GM06990 (cell line): Measurements from ENCODE around the gene SYCN.

Source experiments
- DNase-seq: peaks from one replicate; pipeline ENCODE4 v3.0.0-alpha.2; 2011; ENCODE audit not compliant: insufficient read length; ENCODE audit errors: extremely low read depth
- H3K27me3 ChIP-seq: replicated peaks from 2 replicates; pipeline ENCODE4 v1.6.0; 2011; ENCODE audit warnings: low read length; ENCODE audit not compliant: control insufficient read depth, insufficient read depth
- H3K36me3 ChIP-seq: 2 replicates; pipeline ENCODE4 v1.5.1; 2011; ENCODE audit warnings: low read length; ENCODE audit not compliant: control insufficient read depth, insufficient read depth
- H3K4me3 ChIP-seq: replicated peaks from 2 replicates; pipeline ENCODE4 v1.5.1; 2011; ENCODE audit warnings: low read depth, mild to moderate bottlenecking, control low read depth, low read length
- TF ChIP-seq, protein P1 (sequence below): IDR thresholded peaks from 2 replicates; pipeline ENCODE4 v1.5.1; 2011; ENCODE audit warnings: low read length, control low read depth, mild to moderate bottlenecking, inconsistent platforms; ENCODE audit not compliant: insufficient read depth, poor library complexity, severe bottlenecking

SYCN gene

DNA sequence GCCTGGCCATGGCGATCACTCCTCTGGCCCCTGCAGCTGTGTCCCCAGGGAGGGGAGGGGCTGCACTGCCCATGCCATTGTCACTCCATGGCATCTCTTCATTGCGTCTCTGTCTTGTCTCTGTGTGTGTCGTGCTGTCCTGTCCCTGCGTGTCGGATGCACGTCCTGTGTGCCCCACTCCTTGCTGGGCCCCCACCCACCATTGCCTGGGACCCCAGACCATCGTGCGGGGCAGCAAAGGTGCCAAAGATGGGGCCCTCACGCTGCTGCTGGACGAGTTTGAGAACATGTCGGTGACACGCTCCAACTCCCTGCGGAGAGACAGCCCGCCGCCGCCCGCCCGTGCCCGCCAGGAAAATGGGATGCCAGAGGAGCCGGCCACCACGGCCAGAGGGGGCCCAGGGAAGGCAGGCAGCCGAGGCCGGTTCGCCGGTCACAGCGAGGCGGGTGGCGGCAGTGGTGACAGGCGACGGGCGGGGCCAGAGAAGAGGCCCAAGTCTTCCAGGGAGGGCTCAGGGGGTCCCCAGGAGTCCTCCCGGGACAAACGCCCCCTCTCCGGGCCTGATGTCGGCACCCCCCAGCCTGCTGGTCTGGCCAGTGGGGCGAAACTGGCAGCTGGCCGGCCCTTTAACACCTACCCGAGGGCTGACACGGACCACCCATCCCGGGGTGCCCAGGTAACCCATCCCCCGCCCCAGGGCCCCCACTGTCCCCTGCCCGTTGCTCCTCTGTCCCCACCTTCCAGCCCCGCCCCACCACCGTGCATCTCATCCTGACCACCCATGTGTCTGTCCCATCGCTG lies 31.2 kb downstream of the SYCN start:
- DNase-seq: no peak
- H3K36me3 ChIP-seq: peaks cover 7% of the 10 kb centered on the region

DNA sequence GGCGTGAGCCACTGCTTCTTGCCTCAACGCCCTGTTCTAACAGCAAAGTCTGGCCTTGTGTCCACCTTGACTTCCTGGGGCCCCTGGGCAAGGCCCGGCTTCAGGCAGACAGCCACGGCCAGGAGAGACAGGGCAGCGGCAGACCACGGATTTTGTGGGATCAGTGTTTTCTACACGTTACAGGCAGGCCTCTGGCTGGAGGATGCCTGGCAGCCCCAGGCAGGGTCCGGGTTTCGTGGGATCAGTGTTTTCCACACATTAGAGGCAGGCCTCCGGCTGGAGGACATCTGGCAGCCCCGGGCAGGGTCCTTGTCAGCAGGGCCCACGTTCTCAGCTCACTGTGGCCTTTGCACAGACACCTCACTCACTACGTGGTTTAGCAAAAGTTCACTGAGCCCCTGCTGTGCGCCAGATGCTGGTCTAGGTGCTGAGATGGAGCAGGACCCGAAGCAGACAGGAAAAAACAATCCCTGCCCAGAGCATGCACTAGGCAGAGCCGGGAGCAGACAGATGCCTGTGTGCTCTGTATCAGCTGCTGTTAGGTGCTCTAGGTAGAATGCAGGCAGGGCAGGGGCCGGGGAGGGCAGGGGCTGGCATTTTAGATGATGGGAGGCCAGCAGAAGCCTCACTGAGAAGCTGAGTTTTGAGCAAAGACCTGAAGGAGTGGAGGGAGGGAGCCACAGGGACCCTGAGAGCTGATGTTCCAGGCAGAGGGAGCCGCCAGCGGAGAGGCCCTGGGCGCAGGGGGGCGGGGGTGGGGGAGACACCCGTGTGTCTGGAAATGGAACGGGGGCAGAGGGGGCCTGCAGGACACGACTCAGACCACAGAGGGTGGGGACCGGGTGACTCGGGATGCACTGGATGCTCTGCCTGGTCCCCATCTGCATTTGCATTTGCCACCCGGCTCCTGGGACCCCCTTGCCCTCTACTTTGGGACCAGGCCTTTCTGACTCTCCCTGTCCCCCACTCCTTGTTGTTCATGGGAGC lies 32.3 kb downstream of the SYCN start:
- Histone ChIP-seq H3K36me3 (peaks cover 7% of the 10 kb centered on the region), H3K4me3 (no peak overlapping the region), H3K27me3 (no peaks in the 10 kb centered on the region)
- no peak for DNase-seq
- TF ChIP-seq, protein P1, sequence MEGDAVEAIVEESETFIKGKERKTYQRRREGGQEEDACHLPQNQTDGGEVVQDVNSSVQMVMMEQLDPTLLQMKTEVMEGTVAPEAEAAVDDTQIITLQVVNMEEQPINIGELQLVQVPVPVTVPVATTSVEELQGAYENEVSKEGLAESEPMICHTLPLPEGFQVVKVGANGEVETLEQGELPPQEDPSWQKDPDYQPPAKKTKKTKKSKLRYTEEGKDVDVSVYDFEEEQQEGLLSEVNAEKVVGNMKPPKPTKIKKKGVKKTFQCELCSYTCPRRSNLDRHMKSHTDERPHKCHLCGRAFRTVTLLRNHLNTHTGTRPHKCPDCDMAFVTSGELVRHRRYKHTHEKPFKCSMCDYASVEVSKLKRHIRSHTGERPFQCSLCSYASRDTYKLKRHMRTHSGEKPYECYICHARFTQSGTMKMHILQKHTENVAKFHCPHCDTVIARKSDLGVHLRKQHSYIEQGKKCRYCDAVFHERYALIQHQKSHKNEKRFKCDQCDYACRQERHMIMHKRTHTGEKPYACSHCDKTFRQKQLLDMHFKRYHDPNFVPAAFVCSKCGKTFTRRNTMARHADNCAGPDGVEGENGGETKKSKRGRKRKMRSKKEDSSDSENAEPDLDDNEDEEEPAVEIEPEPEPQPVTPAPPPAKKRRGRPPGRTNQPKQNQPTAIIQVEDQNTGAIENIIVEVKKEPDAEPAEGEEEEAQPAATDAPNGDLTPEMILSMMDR: no peak

More for the DNA sequence above, 31.2 kb downstream of the SYCN start:
- TF ChIP-seq, protein P1: no peak
- H3K4me3 ChIP-seq: no peak overlapping the region
- no peaks in the 10 kb centered on the region for H3K27me3 ChIP-seq

DNA sequence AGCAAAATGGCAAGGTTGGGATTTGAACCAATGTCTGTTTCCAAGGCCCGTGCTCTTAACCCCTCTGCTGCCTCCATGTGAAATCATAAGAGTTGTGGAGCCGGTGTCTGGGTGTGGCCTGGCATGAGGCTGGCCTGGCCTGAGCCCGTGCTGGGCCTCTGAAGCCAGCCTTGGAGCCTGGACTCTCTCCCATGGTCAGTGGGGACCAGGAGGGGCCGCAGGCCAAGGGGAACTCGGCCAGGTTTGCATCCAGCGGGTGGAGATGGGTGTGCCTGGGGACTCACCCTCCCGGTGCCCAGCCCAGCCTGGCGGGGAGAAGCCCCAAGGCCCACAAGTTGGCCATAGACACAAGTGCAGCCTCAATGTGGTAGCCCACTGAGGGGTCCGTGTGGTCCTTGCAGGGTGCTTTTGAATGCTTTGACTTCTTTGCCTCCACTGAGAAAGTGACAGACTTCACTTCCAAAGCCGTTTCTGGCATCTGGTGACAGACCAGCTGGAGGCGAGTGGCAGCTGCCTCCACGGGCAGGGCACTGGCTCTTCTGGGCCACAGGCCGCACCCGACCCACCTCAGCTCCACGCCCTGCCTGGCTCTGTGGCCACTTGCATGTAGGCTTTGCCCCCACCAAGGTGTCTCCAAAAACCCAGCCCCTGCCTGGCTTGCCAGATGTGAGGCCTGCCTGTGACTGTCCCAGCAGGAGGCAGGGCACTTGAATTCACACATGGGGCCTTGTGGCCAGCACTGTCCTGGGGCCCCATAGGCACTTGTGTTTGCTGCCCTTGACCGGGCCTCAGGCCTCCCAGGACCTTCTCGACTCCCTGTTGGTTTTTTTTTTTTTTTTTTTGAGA lies 33.5 kb downstream of the SYCN start:
- Histone ChIP-seq H3K4me3 (no peak overlapping the region), H3K27me3 (no peaks in the 10 kb centered on the region), H3K36me3 (peaks cover 4% of the 10 kb centered on the region)
- TF ChIP-seq, protein P1: no peak
- DNase-seq: no peak

DNA sequence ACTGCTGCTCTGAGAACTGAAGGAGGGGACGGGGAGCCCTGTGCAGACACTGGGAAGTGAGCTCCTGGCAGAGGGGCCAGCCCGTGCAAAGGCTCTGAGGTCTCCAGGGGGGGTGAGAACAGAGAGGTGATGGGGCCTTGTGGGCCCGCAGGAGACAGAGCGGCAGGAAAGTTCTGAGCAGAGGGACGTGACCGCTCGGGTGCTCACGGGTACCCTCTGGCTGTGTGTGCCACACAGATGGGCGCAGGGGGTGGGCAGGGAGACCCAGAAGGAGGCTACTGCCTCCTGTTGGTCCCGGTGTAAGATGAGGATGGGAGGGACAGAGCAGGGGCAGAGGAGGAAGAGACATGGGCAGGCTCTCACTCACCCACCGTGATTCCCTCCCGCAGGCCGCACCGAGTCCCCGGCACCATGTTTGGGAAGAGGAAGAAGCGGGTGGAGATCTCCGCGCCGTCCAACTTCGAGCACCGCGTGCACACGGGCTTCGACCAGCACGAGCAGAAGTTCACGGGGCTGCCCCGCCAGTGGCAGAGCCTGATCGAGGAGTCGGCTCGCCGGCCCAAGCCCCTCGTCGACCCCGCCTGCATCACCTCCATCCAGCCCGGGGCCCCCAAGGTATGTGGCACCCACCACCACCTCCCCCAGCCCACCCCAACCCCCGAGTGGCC lies 34.8 kb downstream of the SYCN start:
- DNase-seq: no peak

More for the DNA sequence above, 34.8 kb downstream of the SYCN start:
- no peaks in the 10 kb centered on the region for H3K27me3 ChIP-seq
- H3K36me3 ChIP-seq: peaks cover 4% of the 10 kb centered on the region
- no peak overlapping the region for H3K4me3 ChIP-seq
- TF ChIP-seq, protein P1: no peak
